GM21423 (cell line): Measurements from ENCODE around the gene KIR3DL2.
"Not testable (repeated sequence)": the region's sequence is repeated elsewhere in the genome, so short reads cannot be mapped to it uniquely, and the experiment has no call there.

ENCODE experiments used
- ATAC-seq: cut with Tn5 transposase; IDR thresholded peaks from one replicate; pipeline ENCODE4 v1.9.1; 2021; ENCODE audit warnings: mild to moderate bottlenecking, moderate library complexity; ENCODE audit not compliant: unreplicated experiment

Gene KIR3DL2

GRCh38 chr19:54850061-54850640, at the start of gene KIR3DL2:
TSS of gene KIR3DL2 (plus strand) at chr19:54850443. CDS start at chr19:54850476, 33 bp downstream.
- not testable (repeated sequence) for ATAC-seq

GRCh38 chr19:54803410-54803809, 46.8 kb upstream of the KIR3DL2 start, which contains the start of gene KIR2DL4:
TSS of gene KIR2DL4 (plus strand) at chr19:54803610. CDS start at chr19:54803652, 42 bp downstream.
- no peak for ATAC-seq

GRCh38 chr19:54804101-54804500, 46.1 kb upstream of the KIR3DL2 start:
- ATAC-seq: no peak

- ATAC-seq: no peak
Measured at GRCh38 chr19:54804571-54804970, 45.7 kb upstream of the KIR3DL2 start.

GRCh38 chr19:54805665-54806515, 44.4 kb upstream of the KIR3DL2 start:
- no peak for ATAC-seq

- no peak for ATAC-seq
Measured at GRCh38 chr19:54806516-54806838, 43.8 kb upstream of the KIR3DL2 start.

- ATAC-seq: not testable (repeated sequence)
Measured at GRCh38 chr19:54814571-54814970, 35.7 kb upstream of the KIR3DL2 start.

GRCh38 chr19:54816251-54816650, 34.0 kb upstream of the KIR3DL2 start, which contains the start of gene KIR3DL1:
TSS of gene KIR3DL1 (plus strand) at chr19:54816468.
- ATAC-seq: not testable (repeated sequence)

- ATAC-seq: no peak
Measured at GRCh38 chr19:54817670-54818536, 32.3 kb upstream of the KIR3DL2 start.

- not testable (repeated sequence) for ATAC-seq
Measured at GRCh38 chr19:54824416-54824815, 25.8 kb upstream of the KIR3DL2 start.

- ATAC-seq: not testable (repeated sequence)
Measured at GRCh38 chr19:54825326-54825725, 24.9 kb upstream of the KIR3DL2 start.

- not testable (repeated sequence) for ATAC-seq
Measured at GRCh38 chr19:54828064-54828463, 22.2 kb upstream of the KIR3DL2 start.

- ATAC-seq: not testable (repeated sequence)
Measured at GRCh38 chr19:54832496-54832895, 17.7 kb upstream of the KIR3DL2 start, which contains the start of gene KIR2DS4. TSS of gene KIR2DS4 (plus strand) at chr19:54832676.

- not testable (repeated sequence) for ATAC-seq
Measured at GRCh38 chr19:54835126-54835525, 15.1 kb upstream of the KIR3DL2 start.

- not testable (repeated sequence) for ATAC-seq
Measured at GRCh38 chr19:54837522-54837921, 12.7 kb upstream of the KIR3DL2 start.

GRCh38 chr19:54843171-54843570, 7.1 kb upstream of the KIR3DL2 start:
- not testable (repeated sequence) for ATAC-seq

- ATAC-seq: no peak
Measured at GRCh38 chr19:54850930-54851329, 687 bp downstream of the KIR3DL2 start.

- no peak for ATAC-seq
Measured at GRCh38 chr19:54851353-54851752, 1.1 kb downstream of the KIR3DL2 start.

- not testable (repeated sequence) for ATAC-seq
Measured at GRCh38 chr19:54855241-54855640, 5.0 kb downstream of the KIR3DL2 start.

GRCh38 chr19:54858476-54858875, 8.2 kb downstream of the KIR3DL2 start:
- not testable (repeated sequence) for ATAC-seq

- not testable (repeated sequence) for ATAC-seq
Measured at GRCh38 chr19:54859421-54859820, 9.2 kb downstream of the KIR3DL2 start.
